Measurements from ENCODE around the gene RPEL1. TPM values are rescaled to one million over a fixed set of nuclear protein-coding genes. Genes with fewer than 3 reads are reported as not detected.
"Not testable (repeated sequence)": the region's sequence is repeated elsewhere in the genome, so short reads cannot be mapped to it uniquely, and the experiment has no call there.

Gene RPEL1
- not detected for total RNA-seq
- long read RNA-seq, result 0 reads

- not testable (repeated sequence) for DNase-seq (ENCODE audit: missing footprints); ATAC-seq
- intact Hi-C loops (cut with DNase I), result loop anchor here (10.0 kb wide), 1 partner anchor 521 kb away; no protein-coding TSS in a partner anchor
Measured at GRCh38 chr10:103245587-103245986, at the start of gene RPEL1. Gene RPEL1 (plus strand): TSS chr10:103245887. CDS start chr10:103245997, 110 bp downstream.

DNA sequence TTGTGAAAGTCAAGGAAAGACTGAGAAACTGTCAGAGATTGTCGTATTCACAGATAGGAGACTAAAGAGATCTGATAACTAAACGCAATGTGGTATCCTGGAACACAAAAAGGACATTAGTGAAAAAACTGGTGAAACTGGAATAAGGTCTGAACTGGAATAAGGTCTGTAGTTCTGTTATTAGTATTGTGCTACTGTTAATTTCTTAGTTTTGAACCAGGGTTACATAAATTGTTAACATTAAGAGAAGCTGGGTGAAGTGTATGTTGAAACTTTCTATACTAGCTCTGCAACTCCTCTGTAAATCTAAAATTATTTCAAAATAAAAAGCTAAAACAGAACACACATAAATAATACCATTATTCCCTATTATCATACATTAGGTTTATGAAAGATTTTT, 49.2 kb upstream of the RPEL1 start:
- no peak for ATAC-seq
- intact Hi-C loops (cut with DNase I), result loop anchor here (10.0 kb wide), 1 partner anchor 168 kb away; the partner anchor contains the start of gene TAF5
- no peak for DNase-seq (ENCODE audit: missing footprints)

GRCh38 chr10:103197174-103197573, 48.5 kb upstream of the RPEL1 start:
- no peak for DNase-seq (ENCODE audit: missing footprints)

DNA sequence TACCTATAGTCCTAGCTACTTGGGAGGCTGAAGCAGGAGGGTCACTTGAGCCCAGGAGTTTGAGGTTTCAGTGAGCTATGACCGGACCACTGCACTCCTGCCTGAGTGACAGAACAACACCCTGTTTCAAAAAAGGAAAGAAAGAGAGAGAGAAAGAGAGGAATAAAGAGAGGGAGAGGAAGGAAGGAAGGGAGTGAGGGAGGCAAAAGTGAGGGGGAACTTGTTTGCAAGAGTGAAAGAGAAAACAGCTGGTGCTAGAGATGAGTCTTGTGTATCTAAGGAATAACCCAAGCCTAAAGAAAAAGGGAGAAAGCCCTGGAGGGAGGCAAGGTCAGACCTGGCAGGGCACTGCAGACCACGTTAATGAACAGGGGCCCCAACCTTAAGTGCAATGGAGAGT, 47.8 kb upstream of the RPEL1 start:
- intact Hi-C loops (cut with DNase I), result loop anchor here (10.0 kb wide), 1 partner anchor 167 kb away; the partner anchor contains the start of gene TAF5

More at GRCh38 chr10:103197174-103197573, 48.5 kb upstream of the RPEL1 start:
- intact Hi-C loops (cut with DNase I), result loop anchor here (10.0 kb wide), 1 partner anchor 168 kb away; the partner anchor contains the start of gene TAF5
- peak; percentile 43 for ATAC-seq

GRCh38 chr10:103198648-103199047, 47.0 kb upstream of the RPEL1 start:
- intact Hi-C loops (cut with DNase I), result loop anchor here (10.0 kb wide), 1 partner anchor 166 kb away; the partner anchor contains the start of gene TAF5

More for the DNA sequence above, 47.8 kb upstream of the RPEL1 start:
- ATAC-seq, result no peak
- DNase-seq (ENCODE audit: missing footprints), result no peak

GRCh38 chr10:103199488-103199887, 46.2 kb upstream of the RPEL1 start:
- no peak for ATAC-seq
- DNase-seq (ENCODE audit: missing footprints), result no peak
- intact Hi-C loops (cut with DNase I), result loop anchor here (10.0 kb wide), 1 partner anchor 165 kb away; the partner anchor contains the start of gene TAF5

More at GRCh38 chr10:103198648-103199047, 47.0 kb upstream of the RPEL1 start:
- no peak for DNase-seq (ENCODE audit: missing footprints)
- ATAC-seq, result no peak

DNA sequence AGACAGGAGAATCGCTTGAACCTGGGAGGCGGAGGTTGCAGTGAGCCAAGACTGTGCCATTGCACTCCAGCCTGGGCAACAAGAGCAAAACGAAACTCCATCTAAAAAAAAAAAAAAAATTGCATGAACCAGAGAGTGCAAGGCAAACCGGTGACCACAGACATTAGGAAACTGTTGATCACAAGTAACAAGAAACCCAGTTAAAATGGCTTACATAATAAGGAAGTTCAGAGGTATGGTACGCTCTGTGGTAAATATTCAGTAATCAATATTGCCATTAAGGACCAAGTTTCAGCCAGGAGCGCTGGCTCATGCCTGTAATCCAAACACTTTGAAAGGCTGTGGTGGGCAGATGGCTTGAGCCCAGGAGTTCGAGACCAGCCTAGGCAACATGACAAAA, 43.4 kb upstream of the RPEL1 start:
- DNase-seq (ENCODE audit: missing footprints) (no peak), ATAC-seq (no peak)
- intact Hi-C loops (cut with DNase I), result no loop called here

DNA sequence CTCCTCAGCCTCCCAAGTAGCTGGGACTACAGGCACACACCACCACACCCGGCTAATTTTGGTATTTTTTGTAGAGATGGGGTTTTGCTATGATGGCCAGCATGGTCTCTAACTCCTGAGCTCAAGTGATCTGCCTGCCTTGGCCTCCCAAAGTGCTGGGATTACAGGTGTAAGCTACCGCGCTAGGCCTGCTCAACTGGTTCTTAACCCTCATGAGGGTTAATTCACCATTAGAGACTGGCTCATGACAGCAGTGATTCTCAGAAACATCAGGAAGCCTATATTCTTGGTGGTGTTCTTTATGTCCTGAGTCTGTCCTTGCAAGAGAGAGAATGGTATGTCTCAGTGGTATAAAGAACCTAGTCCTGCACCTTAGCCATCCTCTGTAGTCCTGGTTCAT, 42.2 kb upstream of the RPEL1 start:
- ATAC-seq (no peak), DNase-seq (ENCODE audit: missing footprints) (no peak)
- intact Hi-C loops (cut with DNase I), result no loop called here

- ATAC-seq, result no peak
- no peak for DNase-seq (ENCODE audit: missing footprints)
- intact Hi-C loops (cut with DNase I), result no loop called here
Measured at GRCh38 chr10:103204353-103205255, 41.1 kb upstream of the RPEL1 start.

DNA sequence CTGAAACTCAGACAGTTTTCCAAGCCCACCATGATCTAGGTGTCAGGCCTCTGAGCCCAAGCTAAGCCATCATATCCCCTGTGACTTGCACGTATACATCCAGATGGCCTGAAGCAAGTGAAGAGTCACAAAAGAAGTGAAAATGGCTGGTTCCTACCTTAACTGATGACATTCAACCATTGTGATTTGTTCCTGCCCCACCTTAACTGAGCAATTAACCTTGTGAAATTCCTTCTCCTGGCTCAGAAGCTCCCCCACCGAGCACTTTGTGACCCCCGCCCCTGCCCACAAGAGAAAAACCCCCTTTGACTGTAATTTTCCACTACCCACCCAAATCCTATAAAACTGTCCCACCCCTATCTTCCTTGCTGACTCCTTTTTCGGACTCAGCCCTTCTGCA, 40.3 kb upstream of the RPEL1 start:
- intact Hi-C loops (cut with DNase I); ATAC-seq; DNase-seq (ENCODE audit: missing footprints): not testable (repeated sequence)

DNA sequence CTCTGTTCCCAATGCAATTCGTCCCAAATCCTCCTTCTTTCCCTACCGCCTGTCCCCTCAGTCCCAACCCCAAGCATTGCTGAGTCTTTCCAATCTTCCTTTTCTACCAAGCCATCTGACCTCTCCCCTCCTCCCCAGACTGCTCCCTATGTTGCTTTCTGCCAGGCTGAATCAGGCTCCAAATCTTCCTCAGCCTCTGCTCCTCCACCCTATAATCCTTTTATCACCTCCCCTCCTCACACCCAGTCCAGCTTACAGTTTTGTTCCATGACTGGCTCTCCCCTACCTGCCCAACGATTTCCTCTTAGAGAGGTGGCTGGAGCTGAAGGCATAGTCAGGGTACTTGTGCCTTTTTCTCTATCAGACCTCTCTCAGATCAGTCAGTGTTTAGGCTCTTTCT, 39.0 kb upstream of the RPEL1 start:
- intact Hi-C loops (cut with DNase I); DNase-seq (ENCODE audit: missing footprints); ATAC-seq: not testable (repeated sequence)

DNA sequence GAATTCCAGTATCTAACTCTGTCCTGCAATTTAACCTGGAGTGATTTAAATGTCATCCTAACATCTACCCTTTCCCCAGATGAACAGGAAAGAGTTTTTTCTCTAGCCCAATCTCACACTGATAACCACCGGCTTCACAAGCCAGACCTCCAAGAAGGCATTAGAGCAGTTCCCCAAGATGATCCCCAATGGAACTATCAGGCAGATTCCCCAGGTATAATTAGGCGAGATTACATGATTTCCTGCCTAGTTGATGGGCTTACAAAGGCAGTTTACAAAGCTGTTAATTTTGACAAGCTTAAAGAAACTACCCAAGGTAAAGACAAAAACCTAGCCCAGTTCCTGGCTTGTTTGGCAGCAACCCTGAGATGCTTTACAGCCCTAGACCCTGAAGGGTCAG, 38.5 kb upstream of the RPEL1 start:
- intact Hi-C loops (cut with DNase I), result no loop called here
- no peak for ATAC-seq
- DNase-seq (ENCODE audit: missing footprints), result no peak

- DNase-seq (ENCODE audit: missing footprints); intact Hi-C loops (cut with DNase I); ATAC-seq: not testable (repeated sequence)
Measured at GRCh38 chr10:103207643-103208042, 38.0 kb upstream of the RPEL1 start.

DNA sequence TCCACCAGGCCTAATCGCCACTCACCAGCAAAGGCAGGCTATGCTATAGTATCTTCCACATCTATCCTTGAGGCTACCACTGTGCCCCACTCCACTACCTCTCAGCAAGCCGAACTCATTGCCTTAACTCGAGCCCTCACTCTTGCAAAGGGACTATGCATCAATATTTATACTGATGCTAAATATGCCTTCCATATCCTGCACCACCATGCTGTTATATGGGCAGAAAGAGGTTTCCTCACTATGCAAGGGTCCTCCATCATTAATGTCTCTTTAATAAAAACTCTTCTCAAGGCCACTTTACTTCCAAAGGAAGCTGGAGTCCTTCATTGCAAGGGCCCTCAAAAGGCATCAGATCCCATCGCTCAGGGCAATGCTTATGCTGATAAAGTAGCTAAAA, 35.4 kb upstream of the RPEL1 start:
- DNase-seq (ENCODE audit: missing footprints); intact Hi-C loops (cut with DNase I); ATAC-seq: not testable (repeated sequence)

- intact Hi-C loops (cut with DNase I), result no loop called here
- ATAC-seq, result no peak
- no peak for DNase-seq (ENCODE audit: missing footprints)
Measured at GRCh38 chr10:103215601-103216000, 30.1 kb upstream of the RPEL1 start.

DNA sequence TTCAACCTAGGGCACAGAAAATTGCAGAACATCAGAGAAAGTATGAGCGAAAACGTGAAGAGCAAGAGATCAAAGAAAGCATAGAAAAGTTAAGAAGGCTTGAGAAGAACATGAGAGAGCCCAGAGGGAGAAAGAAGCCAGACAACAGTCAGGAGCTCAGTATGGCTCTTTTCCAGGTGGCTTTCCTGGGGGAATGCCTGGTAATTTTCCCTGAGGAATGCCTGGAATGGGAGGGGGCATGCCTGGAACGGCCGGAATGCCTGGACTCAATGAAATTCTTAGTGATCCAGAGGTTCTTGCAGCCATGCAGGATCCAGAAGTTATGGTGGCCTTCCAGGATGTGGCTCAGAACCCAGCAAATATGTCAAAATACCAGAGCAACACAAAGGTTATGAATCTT, 29.3 kb upstream of the RPEL1 start:
- intact Hi-C loops (cut with DNase I); ATAC-seq; DNase-seq (ENCODE audit: missing footprints): not testable (repeated sequence)

GRCh38 chr10:103224133-103224532, 21.6 kb upstream of the RPEL1 start:
- intact Hi-C loops (cut with DNase I), result no loop called here
- DNase-seq (ENCODE audit: missing footprints) (no peak), ATAC-seq (no peak)

DNA sequence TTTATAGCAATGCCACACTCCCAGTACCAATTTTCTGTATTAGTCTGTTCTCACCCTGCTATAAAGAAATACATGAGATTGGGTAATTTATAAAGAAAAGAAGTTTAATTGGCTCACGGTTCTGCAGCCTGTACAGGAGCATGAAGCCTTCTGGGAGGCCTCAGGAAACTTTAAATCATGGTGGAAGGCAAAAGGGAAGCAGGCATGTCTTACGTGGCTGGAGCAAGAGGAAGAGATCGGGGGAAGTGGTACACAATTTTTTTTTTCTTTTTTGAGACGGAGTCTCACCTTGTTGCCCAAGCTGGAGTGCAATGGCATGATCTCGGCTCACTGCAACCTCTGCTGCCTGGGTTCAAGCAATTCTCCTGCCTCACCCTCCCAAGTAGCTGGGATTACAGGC, 21.0 kb upstream of the RPEL1 start:
- intact Hi-C loops (cut with DNase I); DNase-seq (ENCODE audit: missing footprints); ATAC-seq: not testable (repeated sequence)

DNA sequence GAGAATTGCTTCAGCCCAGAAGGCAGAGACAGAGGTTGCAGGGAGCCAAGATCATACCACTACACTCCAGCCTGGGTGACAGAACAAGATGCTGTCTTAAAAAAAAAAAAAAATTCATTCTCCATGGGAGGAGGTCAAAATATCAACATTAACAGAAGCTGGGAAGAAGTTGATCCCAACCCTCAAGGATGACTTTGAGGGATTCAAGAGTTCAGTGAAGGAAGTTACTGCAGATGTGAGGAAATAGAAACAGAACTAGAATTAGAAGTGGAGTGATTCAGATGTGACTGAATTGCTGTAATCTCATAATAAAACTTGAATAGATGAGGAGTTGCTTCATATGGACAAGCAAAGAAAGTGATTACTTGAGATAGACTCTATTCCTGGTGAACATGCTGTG, 19.7 kb upstream of the RPEL1 start:
- ATAC-seq, result no peak
- no peak for DNase-seq (ENCODE audit: missing footprints)
- intact Hi-C loops (cut with DNase I), result no loop called here

- intact Hi-C loops (cut with DNase I), result no loop called here
- ATAC-seq (no peak), DNase-seq (ENCODE audit: missing footprints) (no peak)
Measured at GRCh38 chr10:103227416-103227815, 18.3 kb upstream of the RPEL1 start.
